MM.1S (cell line): Measurements from ENCODE around the gene CAMSAP1.

Source experiments
- DNase-seq: peaks from one replicate; pipeline ENCODE4 v3.0.0-alpha.2; 2015
- H2AFZ ChIP-seq: fragments of 300-600 bp; sonication (generic); 2 replicates; pipeline ENCODE4 v1.6.0; 2016; ENCODE audit warnings: antibody characterized with exemption, low read length
- H3F3A ChIP-seq: fragments of 300-600 bp; sonication (generic); 2 replicates; pipeline ENCODE4 v1.6.1; 2016; ENCODE audit warnings: mild to moderate bottlenecking, antibody characterized with exemption, low read length, moderate library complexity, mixed read lengths; ENCODE audit not compliant: insufficient read depth
- H3K27ac ChIP-seq: fragments of 300-600 bp; sonication (generic); 2 replicates; pipeline ENCODE4 v1.5.1; 2016; ENCODE audit warnings: mild to moderate bottlenecking, low read length
- H3K27me3 ChIP-seq: fragments of 300-600 bp; sonication (generic); replicated peaks from 2 replicates; pipeline ENCODE4 v1.6.0; 2016; ENCODE audit warnings: low read length; ENCODE audit not compliant: insufficient read depth
- H3K36me3 ChIP-seq: fragments of 300-600 bp; sonication (generic); replicated peaks from 2 replicates; pipeline ENCODE4 v1.6.1; 2016; ENCODE audit warnings: mild to moderate bottlenecking, low read length, mixed read lengths; ENCODE audit not compliant: insufficient read depth
- H3K4me1 ChIP-seq: fragments of 300-600 bp; sonication (generic); 2 replicates; pipeline ENCODE4 v1.6.1; 2016; ENCODE audit warnings: low read length, mixed read lengths
- H3K4me2 ChIP-seq: fragments of 300-600 bp; sonication (generic); 2 replicates; pipeline ENCODE4 v1.6.0; 2016; ENCODE audit warnings: low read depth, low read length
- H3K4me3 ChIP-seq: fragments of 300-600 bp; sonication (generic); 2 replicates; pipeline ENCODE4 v1.5.1; 2016; ENCODE audit warnings: low read length, mixed read lengths
- H3K79me2 ChIP-seq: fragments of 300-600 bp; sonication (generic); 2 replicates; pipeline ENCODE4 v1.6.1; 2016; ENCODE audit warnings: mixed run types, low read length, mixed read lengths
- H3K9ac ChIP-seq: fragments of 300-600 bp; sonication (generic); 2 replicates; pipeline ENCODE4 v1.6.1; 2016; ENCODE audit warnings: low read length, mixed read lengths
- H3K9me2 ChIP-seq: fragments of 300-600 bp; sonication (generic); replicated peaks from 2 replicates; pipeline ENCODE4 v1.6.1; 2016; ENCODE audit warnings: mild to moderate bottlenecking, low read length, mixed read lengths; ENCODE audit not compliant: insufficient read depth
- H3K9me3 ChIP-seq: fragments of 300-600 bp; sonication (generic); replicated peaks from 2 replicates; pipeline ENCODE4 v1.6.1; 2016; ENCODE audit warnings: mild to moderate bottlenecking, low read length, mixed read lengths; ENCODE audit not compliant: insufficient read depth
- H4K20me1 ChIP-seq: fragments of 300-600 bp; sonication (generic); 2 replicates; pipeline ENCODE4 v1.6.1; 2016; ENCODE audit warnings: mild to moderate bottlenecking, low read length, moderate library complexity, mixed read lengths; ENCODE audit not compliant: insufficient read depth
- CTCF ChIP-seq: fragments of 300-600 bp; sonication (generic); IDR thresholded peaks from 2 replicates; pipeline ENCODE4 v1.5.1; 2016; ENCODE audit warnings: antibody characterized with exemption, low read length, mixed read lengths
- EZH2 ChIP-seq: fragments of 300-600 bp; sonication (generic); optimal IDR thresholded peaks from 2 replicates; pipeline ENCODE3; 2017; ENCODE audit warnings: low read depth, mild to moderate bottlenecking, antibody characterized with exemption, low read length, mixed read lengths
- EZH2phosphoT487 ChIP-seq: fragments of 300-600 bp; sonication (generic); IDR thresholded peaks from 2 replicates; pipeline ENCODE4 v1.6.1; 2018; ENCODE audit warnings: antibody characterized with exemption, low read length

Gene CAMSAP1

GRCh38 chr9:135825435-135826187 is 81.7 kb downstream of the CAMSAP1 start:
- no peak overlapping the region for H3K4me2 ChIP-seq
- TF ChIP-seq EZH2 (no peak), EZH2phosphoT487 (no peak), CTCF (no peak)
- H3F3A ChIP-seq = no peaks in the 10 kb centered on the region
- no peaks in the 10 kb centered on the region for H3K36me3 ChIP-seq
- no peaks in the 10 kb centered on the region for H3K9me2 ChIP-seq
- H3K4me3 ChIP-seq = no peak overlapping the region
- H2AFZ ChIP-seq = no peak overlapping the region
- H4K20me1 ChIP-seq = no peaks in the 10 kb centered on the region
- no peaks in the 10 kb centered on the region for H3K9me3 ChIP-seq
- no peaks in the 10 kb centered on the region for H3K4me1 ChIP-seq
- H3K27ac ChIP-seq = no peak overlapping the region
- H3K9ac ChIP-seq = no peak overlapping the region
- DNase-seq = no peak
- no peaks in the 10 kb centered on the region for H3K79me2 ChIP-seq
- H3K27me3 ChIP-seq = no peaks in the 10 kb centered on the region

- H3K9me2 ChIP-seq = no peaks in the 10 kb centered on the region
- H3K9me3 ChIP-seq = no peaks in the 10 kb centered on the region
- no peaks in the 10 kb centered on the region for H3K27me3 ChIP-seq
- no peak for DNase-seq
- TF ChIP-seq EZH2phosphoT487 = no peak
- TF ChIP-seq CTCF = no peak
- no peak for TF ChIP-seq EZH2
- H3K4me1 ChIP-seq = no peaks in the 10 kb centered on the region
- no peak overlapping the region for H2AFZ ChIP-seq
- H3F3A ChIP-seq = no peaks in the 10 kb centered on the region
- no peak overlapping the region for H3K4me3 ChIP-seq
- no peak overlapping the region for H3K9ac ChIP-seq
- no peaks in the 10 kb centered on the region for H3K36me3 ChIP-seq
- H3K27ac ChIP-seq = no peak overlapping the region
- H3K4me2 ChIP-seq = no peak overlapping the region
- H3K79me2 ChIP-seq = no peaks in the 10 kb centered on the region
- no peaks in the 10 kb centered on the region for H4K20me1 ChIP-seq
Measured at GRCh38 chr9:135823036-135823435, 84.3 kb downstream of the CAMSAP1 start.

- no peaks in the 10 kb centered on the region for H3K79me2 ChIP-seq
- no peaks in the 10 kb centered on the region for H3K4me1 ChIP-seq
- no peaks in the 10 kb centered on the region for H3F3A ChIP-seq
- H4K20me1 ChIP-seq = no peaks in the 10 kb centered on the region
- no peaks in the 10 kb centered on the region for H3K9me3 ChIP-seq
- H3K9ac ChIP-seq = no peak overlapping the region
- H3K4me2 ChIP-seq = no peak overlapping the region
- H3K27me3 ChIP-seq = no peaks in the 10 kb centered on the region
- no peaks in the 10 kb centered on the region for H3K36me3 ChIP-seq
- no peak overlapping the region for H3K27ac ChIP-seq
- no peak overlapping the region for H3K4me3 ChIP-seq
- H3K9me2 ChIP-seq = no peaks in the 10 kb centered on the region
- DNase-seq = no peak
- TF ChIP-seq EZH2 (no peak), CTCF (no peak), EZH2phosphoT487 (no peak)
- H2AFZ ChIP-seq = no peak overlapping the region
Measured at GRCh38 chr9:135822374-135822755, 85.0 kb downstream of the CAMSAP1 start.
